ENCODE data around the gene ACTL7A. TPM values are rescaled to one million over a fixed set of nuclear protein-coding genes. Genes with fewer than 3 reads are reported as not detected.
"Not testable (repeated sequence)": the region's sequence is repeated elsewhere in the genome, so short reads cannot be mapped to it uniquely, and the experiment has no call there.

The ACTL7A gene
- total and polyA plus RNA-seq, 4 donors = not detected

DNA sequence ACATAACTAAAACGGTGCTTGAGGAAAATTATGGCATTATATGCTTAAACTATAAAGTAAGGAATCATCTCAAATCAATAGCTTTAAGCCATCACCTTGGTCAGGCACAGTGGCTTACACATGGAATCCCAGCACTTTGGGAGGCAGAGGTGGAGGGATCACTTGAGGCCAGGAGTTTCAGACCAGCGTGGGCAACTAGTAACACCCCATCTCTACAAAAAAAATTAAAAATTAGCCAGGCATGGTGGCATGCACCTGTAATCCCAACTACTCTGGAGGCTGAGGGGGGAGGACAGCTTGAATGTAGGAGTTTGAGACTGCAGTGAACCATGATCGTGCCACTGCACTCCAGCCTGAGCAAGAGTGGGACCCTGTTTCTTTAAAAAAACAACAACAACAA lies 22.6 kb downstream of the ACTL7A start:
- H3K4me3 ChIP-seq = no peak overlapping the region
- peaks cover 0 to 3% (median 3%) of the 10 kb centered on the region in 5 donors for H3K4me1 ChIP-seq (ENCODE audit: control insufficient read depth in 5 of 5, insufficient read depth in 5 of 5, low read length in 5 of 5)
- H3K27me3 ChIP-seq (ENCODE audit: control insufficient read depth in 3 of 3, insufficient read depth in 3 of 3, low read length in 2 of 3) = no peaks in the 10 kb centered on the region
- no peak overlapping the region for H3K27ac ChIP-seq (ENCODE audit: low read depth in 1 of 2, low read length in 1 of 2)
- TF ChIP-seq, protein P1, sequence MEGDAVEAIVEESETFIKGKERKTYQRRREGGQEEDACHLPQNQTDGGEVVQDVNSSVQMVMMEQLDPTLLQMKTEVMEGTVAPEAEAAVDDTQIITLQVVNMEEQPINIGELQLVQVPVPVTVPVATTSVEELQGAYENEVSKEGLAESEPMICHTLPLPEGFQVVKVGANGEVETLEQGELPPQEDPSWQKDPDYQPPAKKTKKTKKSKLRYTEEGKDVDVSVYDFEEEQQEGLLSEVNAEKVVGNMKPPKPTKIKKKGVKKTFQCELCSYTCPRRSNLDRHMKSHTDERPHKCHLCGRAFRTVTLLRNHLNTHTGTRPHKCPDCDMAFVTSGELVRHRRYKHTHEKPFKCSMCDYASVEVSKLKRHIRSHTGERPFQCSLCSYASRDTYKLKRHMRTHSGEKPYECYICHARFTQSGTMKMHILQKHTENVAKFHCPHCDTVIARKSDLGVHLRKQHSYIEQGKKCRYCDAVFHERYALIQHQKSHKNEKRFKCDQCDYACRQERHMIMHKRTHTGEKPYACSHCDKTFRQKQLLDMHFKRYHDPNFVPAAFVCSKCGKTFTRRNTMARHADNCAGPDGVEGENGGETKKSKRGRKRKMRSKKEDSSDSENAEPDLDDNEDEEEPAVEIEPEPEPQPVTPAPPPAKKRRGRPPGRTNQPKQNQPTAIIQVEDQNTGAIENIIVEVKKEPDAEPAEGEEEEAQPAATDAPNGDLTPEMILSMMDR (IDR thresholded peaks at IDR 0.05; ENCODE audit: control extremely low read depth, extremely low read depth) = no peak
- peaks cover 12 to 44% (median 19%) of the 10 kb centered on the region in 4 donors for H3K36me3 ChIP-seq (ENCODE audit: control insufficient read depth in 4 of 4, insufficient read depth in 4 of 4, low read length in 4 of 4)
- 78 to 87% methylated on average over 3 of the region's 3 CpGs for WGBS, 2 donors
- ATAC-seq (ENCODE audit: insufficient read depth, low FRiP score) = no peak
- no peaks in the 10 kb centered on the region for H3K9me3 ChIP-seq (ENCODE audit: control insufficient read depth in 4 of 4, insufficient read depth in 3 of 4, low read length in 3 of 4)
- DNase-seq = no peak
- no peak overlapping the region for H3K9ac ChIP-seq (ENCODE audit: insufficient read depth in 1 of 2, low read length in 2 of 2)

DNA sequence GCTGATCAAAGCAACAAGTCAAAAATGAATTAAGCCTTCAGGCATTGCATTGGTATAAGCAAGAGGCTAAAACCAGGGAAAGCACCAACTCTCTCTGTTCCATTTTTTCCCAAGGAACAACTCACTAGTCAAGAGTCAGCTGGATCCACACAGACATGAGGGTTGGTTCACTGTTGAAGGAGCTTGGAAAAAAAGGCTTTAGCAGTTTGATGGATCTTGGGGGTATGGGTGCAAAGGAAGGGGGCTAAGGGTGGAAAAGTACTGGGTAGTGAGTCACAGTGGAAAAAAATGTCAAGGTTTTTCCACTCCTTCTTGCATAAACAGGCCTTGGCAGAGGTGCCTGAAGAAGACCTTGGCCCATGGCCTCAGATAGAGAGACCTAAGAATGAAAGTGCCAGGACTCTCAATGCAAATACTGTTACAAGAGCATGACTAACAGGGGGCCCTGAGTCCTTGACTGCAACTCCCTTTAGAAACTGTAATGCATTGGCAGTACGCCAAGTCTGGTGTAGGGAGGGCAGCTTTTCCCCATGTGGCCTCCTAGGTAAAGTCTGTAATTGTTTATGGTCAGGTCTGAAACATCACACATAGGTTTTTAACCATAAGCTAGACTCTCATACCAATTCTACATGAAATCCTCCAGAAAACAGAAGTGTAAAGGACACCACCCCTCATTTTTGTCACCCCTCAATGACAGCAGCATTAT lies 23.7 kb downstream of the ACTL7A start:
- peak overlapping the region in 1 of 2 donors; percentile 26 for H3K27ac ChIP-seq (ENCODE audit: low read depth in 1 of 2, low read length in 1 of 2)
- ATAC-seq (ENCODE audit: insufficient read depth, low FRiP score) = peak; percentile 34
- DNase-seq = peak; percentile 22 to 57 (median 41)
- H3K36me3 ChIP-seq (ENCODE audit: control insufficient read depth in 4 of 4, insufficient read depth in 4 of 4, low read length in 4 of 4) = peaks cover 11 to 43% (median 16%) of the 10 kb centered on the region in 4 donors
- no peak overlapping the region for H3K4me3 ChIP-seq
- peaks cover 0 to 3% (median 3%) of the 10 kb centered on the region in 5 donors for H3K4me1 ChIP-seq (ENCODE audit: control insufficient read depth in 5 of 5, insufficient read depth in 5 of 5, low read length in 5 of 5)
- no peaks in the 10 kb centered on the region for H3K9me3 ChIP-seq (ENCODE audit: control insufficient read depth in 4 of 4, insufficient read depth in 3 of 4, low read length in 3 of 4)
- H3K27me3 ChIP-seq (ENCODE audit: control insufficient read depth in 3 of 3, insufficient read depth in 3 of 3, low read length in 2 of 3) = no peaks in the 10 kb centered on the region
- TF ChIP-seq, protein P1 (IDR thresholded peaks at IDR 0.05; ENCODE audit: control extremely low read depth, extremely low read depth) = no peak
- H3K9ac ChIP-seq (ENCODE audit: insufficient read depth in 1 of 2, low read length in 2 of 2) = no peak overlapping the region
- 67 to 100% methylated on average over 1 of the region's 1 CpG for WGBS, 2 donors

DNA sequence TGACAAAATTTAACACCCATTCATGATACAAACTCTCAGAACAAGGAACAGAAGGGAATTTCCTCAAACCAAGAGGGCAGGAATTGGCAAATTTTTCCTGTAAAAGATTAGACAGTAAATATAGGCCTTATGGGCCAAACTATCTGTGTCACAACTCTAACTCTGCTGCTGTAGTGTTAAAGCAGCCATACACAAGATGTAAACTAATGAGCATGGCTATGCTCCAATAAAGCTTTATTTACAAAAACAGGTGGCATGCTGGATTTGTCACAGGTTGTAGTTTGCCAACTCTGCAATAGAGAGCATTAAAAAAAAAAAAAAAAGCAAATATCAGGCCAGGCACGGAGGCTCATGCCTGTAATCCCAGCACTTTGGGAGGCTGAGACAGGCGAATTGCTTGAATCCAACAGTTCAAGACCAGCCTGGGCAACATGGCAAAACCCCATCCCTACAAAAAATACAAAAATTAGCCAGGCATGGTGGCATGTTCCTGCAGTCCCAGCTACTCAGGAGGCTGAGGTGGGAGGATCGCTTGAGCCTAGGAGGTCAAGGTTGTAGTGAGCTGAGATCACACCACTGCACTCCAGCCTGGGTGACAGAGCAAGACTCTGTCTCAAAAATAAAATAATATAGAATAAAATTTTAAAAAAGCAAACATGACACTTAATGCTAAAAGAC lies 24.7 kb downstream of the ACTL7A start:
- not testable (repeated sequence) for DNase-seq; H3K27me3 ChIP-seq (ENCODE audit: control insufficient read depth in 3 of 3, insufficient read depth in 3 of 3, low read length in 2 of 3); H3K4me1 ChIP-seq (ENCODE audit: control insufficient read depth in 5 of 5, insufficient read depth in 5 of 5, low read length in 5 of 5); H3K4me3 ChIP-seq; H3K9me3 ChIP-seq (ENCODE audit: control insufficient read depth in 4 of 4, insufficient read depth in 3 of 4, low read length in 3 of 4); ATAC-seq (ENCODE audit: insufficient read depth, low FRiP score); H3K27ac ChIP-seq (ENCODE audit: low read depth in 1 of 2, low read length in 1 of 2); H3K9ac ChIP-seq (ENCODE audit: insufficient read depth in 1 of 2, low read length in 2 of 2)
- H3K36me3 ChIP-seq (ENCODE audit: control insufficient read depth in 4 of 4, insufficient read depth in 4 of 4, low read length in 4 of 4) = peaks cover 15 to 48% (median 20%) of the 10 kb centered on the region in 4 donors
- WGBS, 2 donors = 90 to 96% methylated on average over 3 of the region's 3 CpGs

DNA sequence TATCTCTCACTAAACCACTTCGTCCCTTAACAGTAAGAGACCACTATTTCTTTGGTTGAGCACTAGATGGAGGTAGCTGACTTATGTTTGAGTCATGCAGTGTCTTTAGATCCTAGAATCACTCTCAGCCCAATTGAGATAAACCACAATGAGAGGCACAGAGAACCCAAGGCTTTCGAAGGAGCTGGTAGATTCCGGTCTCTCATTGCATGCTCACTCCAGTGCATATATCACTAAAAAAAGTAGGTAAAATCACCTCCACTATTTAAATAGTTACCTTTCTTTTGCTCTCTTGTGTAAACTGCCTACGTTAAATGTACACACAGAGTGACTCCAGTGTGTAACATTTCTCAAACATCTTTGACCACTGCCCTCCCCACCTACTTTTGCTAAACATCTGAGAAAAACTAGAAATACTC lies 27.6 kb downstream of the ACTL7A start:
- H3K27me3 ChIP-seq (ENCODE audit: control insufficient read depth in 3 of 3, insufficient read depth in 3 of 3, low read length in 2 of 3) = no peaks in the 10 kb centered on the region
- 90 to 95% methylated on average over 4 of the region's 4 CpGs for WGBS, 2 donors
- ATAC-seq (ENCODE audit: insufficient read depth, low FRiP score) (no peak), DNase-seq (peak in 2 of 3 donors; percentile 29 to 62)
- peaks cover 0 to 3% (median 3%) of the 10 kb centered on the region in 5 donors for H3K4me1 ChIP-seq (ENCODE audit: control insufficient read depth in 5 of 5, insufficient read depth in 5 of 5, low read length in 5 of 5)
- H3K9ac ChIP-seq (ENCODE audit: insufficient read depth in 1 of 2, low read length in 2 of 2) = no peak overlapping the region
- H3K9me3 ChIP-seq (ENCODE audit: control insufficient read depth in 4 of 4, insufficient read depth in 3 of 4, low read length in 3 of 4) = no peaks in the 10 kb centered on the region
- H3K27ac ChIP-seq (ENCODE audit: low read depth in 1 of 2, low read length in 1 of 2) = no peak overlapping the region
- H3K36me3 ChIP-seq (ENCODE audit: control insufficient read depth in 4 of 4, insufficient read depth in 4 of 4, low read length in 4 of 4) = peaks cover 23 to 48% (median 32%) of the 10 kb centered on the region in 4 donors
- TF ChIP-seq, protein P1 (IDR thresholded peaks at IDR 0.05; ENCODE audit: control extremely low read depth, extremely low read depth) = no peak
- H3K4me3 ChIP-seq = no peak overlapping the region
